AG10803 (cell line): ENCODE results near the gene MOCS2.

Experiments used
- DNase-seq: peaks from one replicate; pipeline ENCODE4 v3.0.0; 2010; ENCODE audit warnings: low read depth
- H3K4me3 ChIP-seq: 2 replicates; pipeline ENCODE4 v1.5.1; 2011; ENCODE audit warnings: mild to moderate bottlenecking, low read length, control low read depth
- TF ChIP-seq, protein P1 (sequence below): conservative IDR thresholded peaks from 2 replicates; pipeline ENCODE4 v1.5.1; 2011; ENCODE audit warnings: mild to moderate bottlenecking, low read length, control low read depth, inconsistent platforms

Gene MOCS2

GRCh38 chr5:53084546-53085255 is 24.9 kb downstream of the MOCS2 start:
- TF ChIP-seq, protein P1, sequence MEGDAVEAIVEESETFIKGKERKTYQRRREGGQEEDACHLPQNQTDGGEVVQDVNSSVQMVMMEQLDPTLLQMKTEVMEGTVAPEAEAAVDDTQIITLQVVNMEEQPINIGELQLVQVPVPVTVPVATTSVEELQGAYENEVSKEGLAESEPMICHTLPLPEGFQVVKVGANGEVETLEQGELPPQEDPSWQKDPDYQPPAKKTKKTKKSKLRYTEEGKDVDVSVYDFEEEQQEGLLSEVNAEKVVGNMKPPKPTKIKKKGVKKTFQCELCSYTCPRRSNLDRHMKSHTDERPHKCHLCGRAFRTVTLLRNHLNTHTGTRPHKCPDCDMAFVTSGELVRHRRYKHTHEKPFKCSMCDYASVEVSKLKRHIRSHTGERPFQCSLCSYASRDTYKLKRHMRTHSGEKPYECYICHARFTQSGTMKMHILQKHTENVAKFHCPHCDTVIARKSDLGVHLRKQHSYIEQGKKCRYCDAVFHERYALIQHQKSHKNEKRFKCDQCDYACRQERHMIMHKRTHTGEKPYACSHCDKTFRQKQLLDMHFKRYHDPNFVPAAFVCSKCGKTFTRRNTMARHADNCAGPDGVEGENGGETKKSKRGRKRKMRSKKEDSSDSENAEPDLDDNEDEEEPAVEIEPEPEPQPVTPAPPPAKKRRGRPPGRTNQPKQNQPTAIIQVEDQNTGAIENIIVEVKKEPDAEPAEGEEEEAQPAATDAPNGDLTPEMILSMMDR, result no peak
- no peak overlapping the region for H3K4me3 ChIP-seq
- no peak for DNase-seq

DNA sequence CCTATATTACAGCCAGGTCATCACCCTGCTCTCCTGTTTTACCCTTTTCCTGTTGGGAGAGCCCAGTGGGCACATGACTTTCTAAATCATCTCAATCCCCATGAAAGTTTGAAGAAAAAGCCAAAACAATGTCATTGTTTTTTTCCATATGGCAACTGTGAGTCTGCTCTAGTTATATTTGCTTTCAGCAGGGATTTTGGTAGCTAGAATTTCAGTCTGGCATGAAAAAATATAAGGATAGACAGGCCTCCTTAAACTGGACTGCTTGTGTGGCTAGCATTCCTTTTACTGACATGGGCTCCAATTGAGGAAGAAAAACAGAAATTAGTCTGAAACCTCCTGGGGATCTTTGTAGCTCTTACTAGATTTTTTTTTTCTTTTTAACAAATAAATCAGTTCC is 25.6 kb downstream of the MOCS2 start:
- no peak for DNase-seq
- H3K4me3 ChIP-seq, result no peak overlapping the region
- TF ChIP-seq, protein P1, result no peak

DNA sequence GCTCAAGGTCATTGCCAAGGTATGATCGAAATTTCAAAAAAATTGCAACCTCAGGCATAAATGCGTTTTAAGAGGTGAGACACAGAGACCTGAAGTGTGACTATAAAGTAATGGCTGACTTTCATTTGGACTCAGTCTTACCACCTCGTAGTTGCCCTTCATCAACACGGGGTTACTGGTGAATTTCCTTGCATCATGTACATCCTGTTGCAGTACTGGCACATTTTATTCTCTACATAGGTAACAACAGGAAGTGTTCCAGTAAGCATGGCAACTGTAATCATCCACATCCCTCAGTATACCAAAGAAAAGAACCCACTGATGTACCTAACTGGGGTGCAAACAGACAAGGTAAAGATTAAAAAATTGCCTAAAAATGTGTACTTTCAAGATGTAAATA is 29.3 kb downstream of the MOCS2 start:
- no peak overlapping the region for H3K4me3 ChIP-seq
- TF ChIP-seq, protein P1, result no peak

GRCh38 chr5:53076014-53076583 is 33.5 kb downstream of the MOCS2 start:
- TF ChIP-seq, protein P1, result no peak
- peak; percentile 23 for DNase-seq
- no peak overlapping the region for H3K4me3 ChIP-seq

More for the DNA sequence above, 29.3 kb downstream of the MOCS2 start:
- DNase-seq, result no peak

DNA sequence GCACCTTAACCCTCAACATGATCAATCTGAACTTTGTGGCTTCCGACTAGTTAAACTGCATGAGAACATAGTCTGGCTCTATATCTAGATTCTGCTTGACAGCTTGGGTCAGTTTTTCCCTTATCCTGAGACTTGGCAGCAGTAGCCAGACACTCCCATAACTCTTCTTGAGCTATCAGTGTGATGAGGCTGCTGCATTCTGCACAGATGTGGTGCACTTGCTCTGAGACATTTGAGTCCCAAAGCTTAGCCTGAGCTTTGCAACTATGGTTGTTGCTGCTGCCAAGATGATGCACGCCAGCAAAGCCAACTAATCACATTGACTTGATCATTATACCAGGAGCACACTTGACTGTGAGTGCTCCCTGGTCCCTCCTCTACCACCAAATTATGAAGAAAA is 36.2 kb downstream of the MOCS2 start:
- peak; percentile 47 for DNase-seq
- TF ChIP-seq, protein P1, result no peak
- no peak overlapping the region for H3K4me3 ChIP-seq

- no peak overlapping the region for H3K4me3 ChIP-seq
- DNase-seq, result peak; percentile 85
- TF ChIP-seq, protein P1, result peak; percentile 56
These were observed 37.8 kb downstream of the MOCS2 start for GRCh38 chr5:53071738-53072137.

DNA sequence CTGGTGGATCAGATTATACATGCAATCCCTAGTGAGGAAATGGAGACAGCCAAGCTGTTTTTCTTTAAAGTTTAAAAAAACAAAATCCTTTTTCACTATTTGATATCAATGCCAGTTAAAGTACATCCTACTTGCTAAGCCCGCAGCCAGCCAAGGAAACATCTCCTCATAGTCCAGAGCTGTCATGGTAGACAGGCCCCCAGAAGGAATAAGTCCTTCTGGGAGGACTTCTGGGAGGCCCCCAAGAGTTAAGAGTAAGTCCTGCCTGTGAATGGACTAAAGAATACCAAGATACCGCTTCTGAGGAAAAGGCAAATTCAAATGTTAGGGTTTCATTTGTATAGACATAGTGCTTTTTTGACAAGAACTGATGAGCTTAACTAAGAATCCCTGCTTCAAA is 38.3 kb downstream of the MOCS2 start:
- no peak for DNase-seq
- TF ChIP-seq, protein P1, result no peak
- H3K4me3 ChIP-seq, result no peak overlapping the region
